Renal cortical epithelial cell (primary cell): ENCODE results near the gene SPINT2. TPM values are rescaled to one million over a fixed set of nuclear protein-coding genes. Genes with fewer than 3 reads are reported as not detected.
"Not testable (repeated sequence)": the region's sequence is repeated elsewhere in the genome, so short reads cannot be mapped to it uniquely, and the experiment has no call there.

Source experiments
- DNase-seq: peaks from one replicate; pipeline ENCODE4 v3.0.0-alpha.2; 2011; ENCODE audit warnings: low read depth
- total RNA-seq: library from RNA; depleted of rRNA; stranded (reverse); fragments of >200 nt; gene quantifications from 2 replicates; pipeline ENCODE4 v1.2.3, GENCODE V29; 2014

SPINT2 gene
- total RNA-seq, 1 donor from 2014 or later = 535 TPM

- no peak for DNase-seq
Observed at GRCh38 chr19:38239816-38240215, 24.6 kb upstream of the SPINT2 start.

GRCh38 chr19:38243279-38243673 is 21.1 kb upstream of the SPINT2 start:
- DNase-seq = no peak

GRCh38 chr19:38245826-38246498 is 18.4 kb upstream of the SPINT2 start:
- DNase-seq = no peak

GRCh38 chr19:38247126-38247525 is 17.2 kb upstream of the SPINT2 start:
- no peak for DNase-seq

GRCh38 chr19:38247734-38248268 is 16.6 kb upstream of the SPINT2 start:
- DNase-seq = peak; percentile 60

- no peak for DNase-seq
Observed at GRCh38 chr19:38248421-38248820, 16.0 kb upstream of the SPINT2 start.

GRCh38 chr19:38250428-38250820 is 13.9 kb upstream of the SPINT2 start:
- DNase-seq = no peak

GRCh38 chr19:38250821-38251563 is 13.4 kb upstream of the SPINT2 start:
- DNase-seq = no peak

- DNase-seq = no peak
Observed at GRCh38 chr19:38251564-38252051, 12.8 kb upstream of the SPINT2 start.

GRCh38 chr19:38252385-38252784 is 12.0 kb upstream of the SPINT2 start:
- no peak for DNase-seq

- DNase-seq = no peak
Observed at GRCh38 chr19:38252941-38253691, 11.3 kb upstream of the SPINT2 start.

GRCh38 chr19:38253788-38254187 is 10.6 kb upstream of the SPINT2 start:
- no peak for DNase-seq

- DNase-seq = no peak
Observed at GRCh38 chr19:38255383-38256014, 8.9 kb upstream of the SPINT2 start.

- DNase-seq = not testable (repeated sequence)
Observed at GRCh38 chr19:38261942-38262341, 2.4 kb upstream of the SPINT2 start.

GRCh38 chr19:38262585-38263268 is 1.6 kb upstream of the SPINT2 start:
- no peak for DNase-seq

GRCh38 chr19:38263689-38264485 is 486 bp upstream of the SPINT2 start:
- DNase-seq = peak; percentile 90

GRCh38 chr19:38265213-38265861 is 964 bp downstream of the SPINT2 start:
- DNase-seq = peak; percentile 52

GRCh38 chr19:38265921-38266429 is 1.6 kb downstream of the SPINT2 start:
- DNase-seq = no peak

GRCh38 chr19:38266981-38267597 is 2.7 kb downstream of the SPINT2 start:
- DNase-seq = peak; percentile 82
